BJ (cell line): ENCODE data around the gene PLIN4. TPM values are rescaled to one million over a fixed set of nuclear protein-coding genes. Genes with fewer than 3 reads are reported as not detected.

ENCODE experiments used
- CTCF ChIA-PET: fragments of 350-600 bp; formaldehyde crosslinking; extraction: SDS; loops from one replicate; lab custom pipeline; 2021; ENCODE audit warnings: antibody characterized with exemption, inconsistent platforms; lab: Yijun Ruan, JAX
- POLR2A ChIA-PET: fragments of 300-600 bp; sonication (Branson Sonifier 250); formaldehyde crosslinking; extraction: SDS; loops from one replicate; lab custom pipeline; 2021; ENCODE audit warnings: antibody characterized with exemption; lab: Charles Lee
- DNase-seq: peaks from one replicate; pipeline ENCODE4 v3.0.0-alpha.2; 2011; ENCODE audit warnings: low read depth
- H3K27me3 ChIP-seq: 2 replicates; pipeline ENCODE4 v1.6.0; 2011; ENCODE audit warnings: low read length; ENCODE audit not compliant: control insufficient read depth, insufficient read depth
- H3K36me3 ChIP-seq: 2 replicates; pipeline ENCODE4 v1.5.1; 2011; ENCODE audit warnings: low read length; ENCODE audit not compliant: control insufficient read depth, insufficient read depth
- H3K4me3 ChIP-seq: 2 replicates; pipeline ENCODE4 v1.5.1; 2011; ENCODE audit warnings: low read depth, mild to moderate bottlenecking, control low read depth, low read length
- polyA plus RNA-seq: library from polyadenylated mRNA; depleted of rRNA; stranded (reverse); fragments of >200 nt; gene quantifications from 2 replicates; pipeline ENCODE4 v1.2.3, GENCODE V29; 2011
- TF ChIP-seq, protein P1 (sequence below): IDR thresholded peaks from 2 replicates; pipeline ENCODE4 v1.5.1; 2011; ENCODE audit warnings: low read depth, mild to moderate bottlenecking, control low read depth, inconsistent platforms, low read length, moderate library complexity; ENCODE audit not compliant: insufficient read depth

Gene PLIN4
- polyA plus RNA-seq, 1 experiment = 0.01 TPM

DNA sequence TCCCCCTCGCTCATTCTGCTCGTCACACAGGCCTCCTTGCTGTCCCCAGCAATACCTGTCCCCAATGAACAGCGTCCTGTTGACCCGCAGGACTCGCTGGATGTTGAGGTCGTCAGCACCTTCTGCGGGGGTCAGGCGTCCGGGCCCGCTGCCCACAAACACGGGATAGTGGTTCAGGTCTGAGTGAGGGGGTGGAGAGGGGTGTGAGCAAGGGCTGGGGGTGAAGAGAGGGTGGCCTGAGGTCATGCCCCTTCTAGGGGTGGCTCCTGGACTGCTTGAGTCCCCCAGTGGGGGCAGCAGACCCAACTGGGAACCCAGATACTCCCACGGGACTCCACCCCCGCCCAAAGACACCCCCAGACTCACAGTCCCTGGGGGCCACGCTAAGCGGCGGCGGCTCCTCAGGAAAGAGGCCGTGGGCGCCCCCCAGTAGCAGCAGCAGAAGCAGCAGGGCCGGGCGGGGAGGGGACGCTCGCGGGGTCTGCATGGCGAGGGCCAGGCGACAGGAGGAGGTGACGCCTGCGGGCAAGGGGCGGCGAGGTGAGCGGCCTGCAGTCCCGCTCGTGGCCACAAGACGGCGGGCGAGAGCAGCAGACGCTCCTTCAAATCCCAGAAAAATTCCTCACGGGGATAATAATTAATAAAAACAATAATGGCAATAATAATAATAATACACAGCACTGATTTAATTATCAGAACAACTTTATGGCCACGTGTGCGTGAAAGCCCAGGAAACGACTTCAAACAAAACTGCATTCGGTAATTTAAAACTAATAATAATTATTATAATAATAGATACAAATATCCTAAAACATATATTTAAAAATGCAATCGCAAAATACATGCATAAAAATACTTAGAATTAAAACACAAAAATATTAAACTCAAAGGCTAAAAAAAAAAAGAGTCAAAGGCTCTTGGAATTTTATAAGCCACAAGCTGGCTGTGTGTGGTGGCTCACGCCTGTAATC is 40.0 kb upstream of the PLIN4 start:
- POLR2A ChIA-PET = no interaction called here
- no peak overlapping the region for H3K4me3 ChIP-seq
- no peaks in the 10 kb centered on the region for H3K27me3 ChIP-seq
- H3K36me3 ChIP-seq = no peaks in the 10 kb centered on the region
- TF ChIP-seq, protein P1, sequence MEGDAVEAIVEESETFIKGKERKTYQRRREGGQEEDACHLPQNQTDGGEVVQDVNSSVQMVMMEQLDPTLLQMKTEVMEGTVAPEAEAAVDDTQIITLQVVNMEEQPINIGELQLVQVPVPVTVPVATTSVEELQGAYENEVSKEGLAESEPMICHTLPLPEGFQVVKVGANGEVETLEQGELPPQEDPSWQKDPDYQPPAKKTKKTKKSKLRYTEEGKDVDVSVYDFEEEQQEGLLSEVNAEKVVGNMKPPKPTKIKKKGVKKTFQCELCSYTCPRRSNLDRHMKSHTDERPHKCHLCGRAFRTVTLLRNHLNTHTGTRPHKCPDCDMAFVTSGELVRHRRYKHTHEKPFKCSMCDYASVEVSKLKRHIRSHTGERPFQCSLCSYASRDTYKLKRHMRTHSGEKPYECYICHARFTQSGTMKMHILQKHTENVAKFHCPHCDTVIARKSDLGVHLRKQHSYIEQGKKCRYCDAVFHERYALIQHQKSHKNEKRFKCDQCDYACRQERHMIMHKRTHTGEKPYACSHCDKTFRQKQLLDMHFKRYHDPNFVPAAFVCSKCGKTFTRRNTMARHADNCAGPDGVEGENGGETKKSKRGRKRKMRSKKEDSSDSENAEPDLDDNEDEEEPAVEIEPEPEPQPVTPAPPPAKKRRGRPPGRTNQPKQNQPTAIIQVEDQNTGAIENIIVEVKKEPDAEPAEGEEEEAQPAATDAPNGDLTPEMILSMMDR = peak; percentile 96
- CTCF ChIA-PET = interaction anchor here (0.6 to 3.4 kb wide), 10 partner anchors 8 to 1181 kb away, joined by 3 to 38 read pairs (median 5); partner anchors contain the start of gene LRG1
- DNase-seq = no peak

DNA sequence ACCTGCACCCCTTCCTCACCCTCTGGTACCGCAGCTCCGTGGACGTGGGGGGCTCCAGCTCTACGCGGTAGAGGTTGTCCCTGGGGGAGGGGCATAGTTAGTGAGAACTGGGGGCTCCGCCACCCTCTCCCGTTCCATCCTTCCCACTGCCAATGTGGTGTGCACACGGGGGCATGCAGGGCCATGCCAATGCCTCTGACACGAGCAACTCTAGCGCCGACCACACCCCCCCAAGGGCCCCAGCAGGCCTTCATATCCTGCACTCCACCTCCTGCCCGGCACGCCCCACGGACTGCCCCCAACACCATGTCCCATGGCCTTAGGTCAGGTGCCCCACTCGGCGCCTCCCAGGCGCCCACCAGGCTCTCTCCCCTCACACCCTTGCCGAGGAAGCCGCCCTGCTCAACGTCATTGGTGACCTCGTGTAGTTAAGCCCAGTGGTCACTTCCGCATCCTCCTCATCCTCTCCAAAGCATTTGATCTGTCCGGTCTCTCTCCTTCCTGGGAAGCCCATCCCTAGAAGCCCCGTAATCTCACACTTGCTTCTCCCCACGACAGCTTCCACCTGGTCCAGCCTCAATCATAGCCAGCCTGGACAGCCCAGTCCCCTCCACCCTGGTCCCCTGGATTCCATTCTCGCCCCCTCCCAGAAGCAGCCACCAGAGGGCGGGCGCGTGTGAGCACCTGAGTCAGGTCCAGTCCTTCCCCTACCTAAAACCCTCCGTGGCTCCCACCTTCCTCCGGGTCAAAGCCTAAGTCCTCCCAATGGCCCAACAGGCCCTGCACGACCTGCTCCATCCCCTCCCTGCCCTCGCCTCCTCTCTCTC is 39.1 kb upstream of the PLIN4 start:
- CTCF ChIA-PET = interaction anchor here (0.7 to 2.1 kb wide), 4 partner anchors 10 to 79 kb away, joined by 3 to 7 read pairs (median 4); no protein-coding TSS in a partner anchor
- DNase-seq = no peak
- TF ChIP-seq, protein P1 = peak; percentile 25; the same call in 1 of the 2 replicates
- H3K4me3 ChIP-seq = no peak overlapping the region
- H3K36me3 ChIP-seq = no peaks in the 10 kb centered on the region
- no peaks in the 10 kb centered on the region for H3K27me3 ChIP-seq
- POLR2A ChIA-PET = no interaction called here

DNA sequence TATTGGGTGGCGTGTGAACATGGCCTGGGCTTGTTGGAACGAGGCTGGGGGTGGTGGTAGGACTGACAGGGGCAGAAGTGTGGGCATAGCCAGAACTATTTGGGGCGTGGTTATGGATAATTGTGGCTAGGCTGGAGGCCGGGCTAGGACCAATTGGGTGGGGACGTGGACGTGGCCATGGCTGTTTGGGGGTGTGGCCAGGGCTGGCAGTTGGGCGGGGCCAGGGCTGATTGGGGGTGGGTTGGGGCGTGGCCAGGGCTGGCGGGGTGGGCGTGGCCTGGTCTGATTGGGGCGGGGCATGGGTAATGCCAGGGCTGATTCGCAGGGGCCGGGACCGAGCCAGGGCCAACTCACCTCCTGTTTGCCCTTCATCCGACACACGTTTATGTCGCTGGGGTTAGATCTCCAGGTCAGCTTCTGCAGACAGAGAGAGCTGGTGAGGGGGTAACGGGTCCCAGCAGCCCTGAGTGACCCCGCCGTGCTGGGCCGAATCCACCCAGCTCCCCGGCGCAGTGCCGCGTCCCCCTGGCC is 38.4 kb upstream of the PLIN4 start:
- TF ChIP-seq, protein P1 = no peak
- CTCF ChIA-PET = interaction anchor here (0.7 to 2.1 kb wide), 4 partner anchors 10 to 80 kb away, joined by 3 to 7 read pairs (median 4); no protein-coding TSS in a partner anchor
- Histone ChIP-seq H3K4me3 (no peak overlapping the region), H3K27me3 (no peaks in the 10 kb centered on the region), H3K36me3 (no peaks in the 10 kb centered on the region)
- POLR2A ChIA-PET = no interaction called here
- DNase-seq = no peak

DNA sequence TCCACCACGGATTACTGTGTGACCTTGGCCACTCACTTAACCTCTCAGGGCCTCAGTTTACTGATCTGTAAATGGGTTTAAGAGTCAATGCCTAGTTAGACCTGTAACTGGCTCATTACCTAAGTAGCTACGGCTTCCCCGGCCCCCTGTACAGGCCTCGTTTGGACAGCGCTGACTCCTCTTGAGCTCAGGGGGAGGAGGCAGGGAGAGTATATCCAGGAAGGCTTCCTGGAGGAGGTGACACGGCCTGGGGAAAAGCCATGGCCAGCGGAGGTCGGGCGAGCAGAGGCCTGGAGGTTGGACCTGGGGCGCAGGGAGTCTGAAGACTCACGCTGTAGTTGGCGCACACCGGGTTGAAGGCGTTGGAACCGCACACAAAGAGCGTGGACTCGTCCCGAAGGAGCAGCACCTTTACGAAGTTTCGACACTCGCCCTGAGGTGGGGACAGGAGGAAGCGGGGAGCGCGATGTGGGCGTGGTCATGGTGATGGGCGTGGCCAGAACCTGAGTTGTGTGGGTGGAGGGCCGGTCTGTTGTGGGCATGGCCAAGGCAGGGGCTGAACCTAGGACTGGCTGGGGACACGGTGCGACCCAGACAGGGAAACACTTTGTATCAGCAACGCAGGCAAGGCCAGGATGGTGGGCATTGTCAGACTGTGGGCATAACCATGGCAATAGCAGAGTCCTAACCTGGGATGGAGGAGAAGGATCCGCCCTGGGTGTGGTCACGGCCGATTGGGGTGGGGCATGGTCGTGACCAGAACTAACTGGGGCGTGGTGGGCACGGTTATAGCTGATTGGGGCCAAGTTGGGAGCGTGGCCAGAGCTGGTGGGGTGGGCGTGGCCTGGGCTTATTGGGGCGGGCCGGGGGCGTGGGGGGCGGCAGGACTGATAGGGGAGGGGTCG is 37.6 kb upstream of the PLIN4 start:
- TF ChIP-seq, protein P1 = no peak
- DNase-seq = no peak
- no peaks in the 10 kb centered on the region for H3K27me3 ChIP-seq
- ChIA-PET CTCF (interaction anchor here (1.4 to 2.1 kb wide), 3 partner anchors 11 to 81 kb away, joined by 4 to 7 read pairs (median 7); no protein-coding TSS in a partner anchor), POLR2A (interaction anchor here (0.5 kb wide), 1 partner anchor 42 kb away, joined by 3 read pairs; no protein-coding TSS in a partner anchor)
- no peak overlapping the region for H3K4me3 ChIP-seq
- H3K36me3 ChIP-seq = no peaks in the 10 kb centered on the region
